COLO829 (cell line): ENCODE results near the gene KCNQ1.

Experiments
- DNase-seq: peaks from one replicate; pipeline ENCODE4 v3.0.0; 2012; ENCODE audit warnings: low spot score

The KCNQ1 gene

DNA sequence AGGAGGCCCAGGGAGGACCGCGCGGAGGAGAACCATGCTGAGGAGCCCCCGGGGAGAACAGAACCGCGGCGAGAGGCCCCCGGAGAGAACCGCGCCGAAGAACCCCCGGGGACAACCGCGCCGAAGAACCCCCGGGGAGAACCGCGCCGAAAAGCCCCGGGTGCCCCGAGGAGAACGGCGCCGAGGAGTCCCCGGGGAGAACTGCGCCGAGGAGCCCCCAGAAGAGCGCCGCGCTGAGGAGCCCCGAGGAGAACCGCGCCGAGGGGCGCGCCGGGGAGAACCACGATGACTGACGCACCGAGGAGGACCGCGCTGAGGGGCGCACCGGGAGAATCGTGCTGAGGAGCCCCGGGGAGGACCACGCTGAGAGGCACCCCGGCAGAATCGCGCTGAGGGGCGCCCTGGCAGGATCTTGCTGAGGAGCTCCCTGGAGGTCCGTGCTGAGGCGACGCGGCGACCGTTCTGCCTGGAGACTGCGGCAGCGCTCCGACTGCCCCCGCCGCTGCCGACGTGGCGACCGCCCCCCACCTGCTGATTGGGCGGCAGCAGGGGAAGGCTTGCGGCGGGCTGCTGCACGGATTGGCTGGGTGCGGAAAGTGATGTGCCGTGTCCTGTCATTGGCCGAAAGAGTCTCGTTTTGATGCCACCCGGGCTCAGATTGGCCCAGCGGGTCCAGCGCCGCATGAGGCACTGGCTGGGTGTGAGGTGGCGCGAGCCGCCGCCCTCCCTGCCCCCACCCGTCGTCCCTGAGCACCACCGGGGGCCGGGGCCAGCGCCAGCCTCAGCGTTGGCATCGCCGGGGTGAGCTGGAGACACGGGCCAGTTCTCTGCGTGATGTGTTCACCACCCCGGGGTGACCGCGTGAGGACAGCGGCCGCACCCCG is 255.0 kb downstream of the KCNQ1 start, which contains the start of gene KCNQ1OT1:
Gene KCNQ1OT1, minus strand, starts transcription at position 464 of the 884 bp plus-strand sequence.
- DNase-seq: peak; percentile 99

DNA sequence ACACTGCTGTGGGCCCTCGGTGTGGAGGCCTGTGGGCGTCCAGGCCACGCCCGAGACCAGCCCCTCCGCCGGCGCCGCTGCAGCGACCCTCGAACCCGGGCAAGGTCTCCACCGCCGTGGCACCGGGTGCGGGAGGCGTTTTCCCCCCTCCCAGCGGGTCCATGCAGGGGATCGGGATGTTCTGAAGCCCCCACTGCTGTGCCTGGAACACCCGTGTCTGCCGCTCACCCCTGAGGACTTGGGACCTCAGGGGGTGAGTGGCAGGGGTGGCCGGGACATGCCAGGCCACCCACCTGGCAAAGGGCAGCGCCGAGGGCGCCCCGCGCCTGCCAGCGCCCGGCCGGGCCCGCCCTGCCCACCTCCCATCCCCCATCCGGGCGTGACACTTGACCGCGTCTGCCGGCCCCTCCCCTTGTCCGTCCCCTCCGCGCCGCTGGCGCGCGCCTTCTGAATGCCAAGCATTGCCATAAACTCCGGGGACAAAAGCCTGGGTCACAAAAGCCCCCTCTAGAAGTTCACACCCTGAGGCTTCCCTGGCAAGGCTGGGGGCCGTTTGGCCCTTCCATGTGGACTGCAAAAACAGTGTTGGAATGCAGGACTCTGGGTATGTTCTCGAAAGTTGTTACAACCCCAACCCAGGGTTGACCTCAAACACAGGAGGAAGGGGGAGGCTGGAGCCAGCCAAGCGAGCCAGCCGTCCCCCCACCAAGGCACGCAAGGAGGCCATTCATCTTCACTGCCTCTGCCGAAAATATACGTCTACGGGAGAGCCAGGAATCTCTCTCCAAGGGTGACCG is 255.8 kb downstream of the KCNQ1 start:
- peak; percentile 57 for DNase-seq

DNA sequence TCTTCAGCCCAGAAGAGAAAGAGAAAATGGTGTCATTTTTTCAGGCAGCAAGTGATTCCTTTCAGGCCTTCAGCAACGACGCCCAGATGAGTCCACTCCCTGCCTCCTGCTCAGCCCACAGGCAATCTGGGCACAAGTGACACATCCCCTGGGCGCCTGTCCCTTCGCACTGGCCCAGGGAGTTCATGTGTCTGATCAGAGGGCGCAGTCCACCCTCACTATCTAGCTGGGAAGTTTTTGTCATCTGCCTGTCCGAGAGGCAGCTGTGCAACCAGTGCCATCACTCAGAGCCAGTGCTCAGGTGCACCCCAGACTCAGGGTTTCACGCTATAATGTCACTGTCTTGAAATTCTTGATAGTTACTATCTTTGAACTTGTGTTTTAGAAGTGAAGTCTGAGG is 256.4 kb downstream of the KCNQ1 start:
- no peak for DNase-seq

DNA sequence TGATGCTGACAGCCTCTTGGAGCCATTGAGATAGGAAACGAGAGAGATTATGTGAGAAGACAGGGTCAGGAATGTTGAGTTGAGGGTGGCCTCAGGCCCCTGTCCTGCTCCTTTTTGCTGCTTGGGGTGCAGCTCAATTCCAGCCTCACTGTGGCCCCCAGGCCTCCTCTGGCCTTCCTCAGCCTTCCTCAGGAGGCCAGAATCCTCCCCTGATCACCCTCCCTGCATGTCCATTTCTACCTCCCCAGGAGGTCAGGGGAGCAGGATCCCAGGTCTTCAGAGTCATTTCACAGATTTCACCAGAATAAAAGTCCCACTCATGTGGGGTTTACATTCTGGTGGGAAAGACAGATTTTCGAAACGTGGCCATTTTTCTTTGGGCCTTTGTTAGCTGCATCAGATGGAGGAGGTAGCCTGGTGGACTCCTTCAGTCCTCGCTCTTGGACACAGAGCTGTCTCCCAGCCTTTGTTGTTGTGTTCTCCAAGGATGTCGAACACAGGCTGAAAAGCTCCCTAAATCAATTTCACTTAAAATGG is 257.2 kb downstream of the KCNQ1 start:
- no peak for DNase-seq

DNA sequence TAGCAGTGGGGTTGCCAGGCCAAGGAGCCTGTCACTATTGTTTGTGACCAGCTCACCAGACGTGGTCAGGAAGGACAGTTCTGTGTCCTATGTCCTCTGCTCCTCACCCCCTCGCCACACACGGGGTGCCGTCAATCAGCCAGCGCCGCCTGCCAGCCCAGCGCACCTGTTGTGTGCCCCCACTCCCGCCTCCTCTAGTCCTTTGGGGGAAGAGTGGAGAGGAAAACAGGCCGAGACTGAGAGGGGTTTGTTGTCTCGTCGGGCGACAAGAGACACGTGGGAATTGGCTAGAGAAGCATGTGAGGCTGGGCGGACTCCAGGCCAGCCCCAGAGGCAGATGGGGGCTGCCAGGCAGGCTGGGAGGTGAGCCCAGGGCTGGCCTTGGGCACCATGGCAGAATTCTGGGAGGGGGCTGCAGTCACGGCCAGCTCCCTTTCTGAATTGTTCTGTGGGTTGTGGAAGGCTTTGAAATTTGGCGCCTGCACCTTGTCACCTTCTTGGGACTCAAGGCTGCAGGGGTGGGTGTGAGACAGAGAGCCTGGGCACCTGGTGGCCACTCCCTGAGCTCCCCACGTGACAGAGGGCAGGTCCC is 258.1 kb downstream of the KCNQ1 start:
- no peak for DNase-seq

DNA sequence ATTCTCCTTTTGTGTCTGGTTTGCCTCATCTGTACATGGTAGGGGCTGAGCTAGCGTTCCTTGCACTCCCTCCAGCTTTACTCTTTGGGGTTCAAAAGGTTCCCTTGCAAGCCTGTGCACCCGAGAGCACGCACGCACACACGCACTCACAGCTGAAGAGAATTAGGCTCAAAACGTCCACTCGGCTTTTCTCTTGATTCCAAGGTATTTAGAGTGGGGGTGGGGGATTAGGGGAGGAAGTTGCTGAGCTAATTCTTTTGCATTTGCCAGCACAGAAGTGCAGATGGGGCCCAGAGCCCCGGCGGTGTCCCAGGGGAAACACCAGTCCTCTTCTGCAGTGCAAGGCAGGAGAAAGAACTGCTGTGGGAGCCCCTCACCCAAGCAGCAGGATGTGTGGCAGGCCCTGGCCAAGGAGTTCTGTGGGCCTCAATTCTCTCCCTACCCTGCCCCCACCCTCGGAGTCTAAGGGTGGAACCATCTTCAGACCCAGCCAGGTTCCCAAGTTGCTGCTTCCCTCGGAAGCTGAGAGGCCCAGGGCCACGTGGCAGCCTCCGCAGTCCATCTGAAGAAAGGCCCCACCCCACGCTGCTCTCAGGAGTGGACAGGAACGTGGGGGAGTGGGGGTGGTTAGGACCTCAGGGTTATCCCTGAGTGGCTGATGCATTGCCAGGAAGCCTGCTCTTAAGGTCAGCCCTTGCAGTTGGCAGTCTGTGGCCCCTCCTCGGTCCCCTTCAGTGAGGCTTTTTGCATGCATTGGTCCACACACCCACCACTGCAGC is 258.7 kb downstream of the KCNQ1 start:
- no peak for DNase-seq

DNA sequence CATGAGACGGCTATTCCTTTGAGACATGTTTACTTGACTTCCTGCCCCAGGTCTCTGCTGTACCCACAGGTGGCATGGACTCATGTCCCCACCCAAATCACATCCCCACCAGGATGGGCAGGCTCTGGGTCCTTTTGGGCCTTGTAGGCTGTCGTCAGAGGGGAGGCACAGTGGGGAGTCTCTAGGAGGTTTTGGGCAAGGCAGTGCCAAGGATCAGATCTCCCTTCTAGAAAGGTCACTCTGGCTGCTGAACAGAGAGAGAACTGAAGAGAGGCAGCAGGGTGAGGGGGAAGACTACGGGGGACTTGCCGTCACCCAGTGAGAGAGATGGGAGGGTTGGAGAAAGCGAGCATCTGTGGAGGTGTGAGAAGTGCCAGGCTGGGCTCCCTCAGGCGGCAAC is 259.5 kb downstream of the KCNQ1 start:
- no peak for DNase-seq

DNA sequence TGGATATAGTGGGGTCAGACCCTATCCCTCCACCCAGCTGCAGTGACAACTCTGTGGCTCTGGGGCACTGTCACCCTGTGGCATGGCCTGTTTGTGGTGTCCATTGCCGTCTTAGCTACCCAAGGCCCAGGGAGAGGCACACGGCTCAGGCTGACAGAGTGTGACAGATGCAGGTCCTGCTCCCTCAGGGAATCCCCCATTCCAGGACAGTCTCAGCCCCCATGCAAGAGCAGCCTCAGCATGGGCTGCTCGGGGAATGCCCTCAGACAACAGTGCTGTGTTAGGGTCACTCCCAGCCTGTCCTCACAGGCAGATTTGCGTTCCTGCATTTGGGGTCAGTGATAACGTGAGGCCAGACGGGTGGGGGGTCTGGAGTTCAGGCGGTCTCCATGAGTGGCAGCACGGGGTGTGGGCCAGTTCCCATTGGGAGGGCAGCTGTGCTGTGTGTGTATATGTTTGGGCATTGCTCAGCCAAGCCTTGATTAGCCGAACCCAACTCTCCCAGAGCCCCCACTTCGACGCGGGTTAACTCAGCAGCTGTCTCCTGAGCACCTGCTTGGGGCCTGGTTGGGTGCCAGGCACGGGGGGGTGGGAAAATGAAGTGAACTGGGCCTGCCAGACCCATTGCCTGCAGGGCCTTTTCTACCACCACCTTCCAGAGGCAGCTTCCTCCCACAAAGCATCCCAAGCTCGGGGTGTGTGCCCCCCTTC is 260.2 kb downstream of the KCNQ1 start:
- DNase-seq: no peak

DNA sequence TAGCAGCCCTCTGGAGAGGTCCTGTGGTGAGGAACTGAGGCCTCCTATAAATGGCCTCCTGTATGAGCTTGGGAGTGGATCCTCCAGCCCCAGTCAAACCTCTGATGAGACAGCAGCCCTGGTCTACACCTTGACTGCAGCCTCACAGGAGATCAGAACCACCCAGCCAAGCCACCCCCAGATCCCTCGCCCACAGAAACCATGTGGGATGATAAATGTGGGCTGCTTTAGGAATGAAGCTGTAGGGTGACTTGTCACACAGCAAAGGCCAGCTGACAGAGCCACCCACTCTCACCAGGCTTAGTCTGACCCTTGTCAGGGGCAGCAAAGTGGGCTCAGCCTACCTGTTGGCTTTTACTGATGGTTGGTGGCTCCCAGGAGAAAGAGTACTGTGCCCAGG is 261.5 kb downstream of the KCNQ1 start:
- DNase-seq: no peak

DNA sequence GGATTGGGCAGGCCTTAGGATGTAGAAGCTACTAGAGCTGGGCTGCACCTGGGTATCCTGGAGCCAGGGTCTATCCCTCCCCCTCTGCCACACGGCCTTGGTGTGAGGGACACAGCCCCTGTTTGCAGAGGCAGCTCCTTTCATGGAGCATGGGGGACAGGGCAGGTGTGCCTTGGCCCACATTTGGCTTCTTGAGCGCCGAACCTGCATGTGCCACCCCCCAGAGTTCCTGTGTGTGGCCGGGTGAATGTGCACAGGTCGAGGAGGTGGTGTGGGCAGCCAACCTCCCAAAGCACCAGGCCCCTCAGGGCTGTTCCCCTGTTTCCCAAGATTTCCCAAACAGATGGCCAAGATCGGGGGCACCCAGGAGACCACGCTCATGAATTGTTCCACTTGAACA is 262.9 kb downstream of the KCNQ1 start:
- DNase-seq: no peak

DNA sequence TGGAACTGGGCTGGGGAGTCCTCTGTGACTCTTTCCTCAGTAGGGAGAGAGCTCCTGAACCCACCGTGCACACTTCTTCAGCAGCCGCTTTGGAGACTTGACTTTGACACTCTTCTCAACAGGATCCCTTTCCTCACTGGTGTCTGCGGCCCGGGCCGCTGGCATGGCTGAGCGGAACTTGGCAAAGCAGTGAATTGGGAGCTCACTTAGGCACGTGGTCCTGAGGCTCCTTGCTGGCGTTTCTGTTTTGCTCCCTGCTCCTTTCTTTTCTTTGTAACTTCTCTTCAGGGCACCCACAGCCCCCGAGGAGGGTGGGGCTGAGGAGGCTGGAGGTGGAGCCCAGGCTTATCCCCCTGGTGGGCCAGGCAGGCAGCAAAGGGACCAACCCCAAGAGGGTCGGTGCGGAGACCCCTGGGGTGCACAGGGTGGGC is 263.4 kb downstream of the KCNQ1 start:
- DNase-seq: no peak

DNA sequence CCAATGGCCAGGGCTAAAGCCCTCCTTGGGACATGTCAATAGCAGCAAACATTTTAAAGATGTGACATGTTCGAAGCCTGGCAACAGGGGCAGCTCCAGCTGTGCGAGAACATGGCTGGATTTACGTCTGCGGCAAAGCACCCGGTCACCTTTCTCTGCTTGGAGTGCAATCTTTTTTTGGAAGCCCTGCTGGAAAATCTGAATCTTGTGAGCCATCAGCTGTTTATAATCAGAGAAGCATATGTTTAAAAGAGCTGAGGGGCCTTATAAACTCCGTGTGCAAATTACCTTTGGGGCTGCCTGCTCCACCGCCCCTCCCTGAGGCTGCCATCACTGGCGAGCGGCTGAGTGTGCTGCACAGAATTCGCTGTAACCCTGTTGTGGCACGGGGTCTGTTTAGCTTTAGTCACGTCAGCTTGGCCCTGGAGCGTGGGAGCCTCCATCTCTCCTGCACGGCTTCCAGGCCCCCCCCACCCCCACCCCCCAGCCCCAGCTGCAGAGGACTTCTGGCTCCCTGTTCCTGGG is 264.0 kb downstream of the KCNQ1 start:
- DNase-seq: no peak

DNA sequence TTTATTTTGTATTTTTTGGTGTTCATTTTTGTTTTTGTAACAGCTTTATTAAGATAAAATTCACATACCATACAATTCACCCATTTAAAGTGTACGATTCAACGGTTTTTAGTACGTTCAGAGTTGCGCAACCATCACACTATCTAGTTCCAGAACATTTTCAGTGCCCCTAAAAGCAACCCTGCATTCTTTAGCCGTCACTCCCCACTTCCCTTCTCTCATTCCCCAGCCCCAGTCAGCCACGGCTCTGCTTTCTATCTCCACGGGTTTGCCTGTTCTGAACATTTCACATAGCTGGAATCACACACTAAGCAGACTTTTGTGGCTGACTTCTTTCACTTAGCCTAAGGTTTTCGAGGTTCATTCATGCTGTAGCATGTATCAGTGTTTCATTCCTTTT is 264.6 kb downstream of the KCNQ1 start:
- DNase-seq: no peak

DNA sequence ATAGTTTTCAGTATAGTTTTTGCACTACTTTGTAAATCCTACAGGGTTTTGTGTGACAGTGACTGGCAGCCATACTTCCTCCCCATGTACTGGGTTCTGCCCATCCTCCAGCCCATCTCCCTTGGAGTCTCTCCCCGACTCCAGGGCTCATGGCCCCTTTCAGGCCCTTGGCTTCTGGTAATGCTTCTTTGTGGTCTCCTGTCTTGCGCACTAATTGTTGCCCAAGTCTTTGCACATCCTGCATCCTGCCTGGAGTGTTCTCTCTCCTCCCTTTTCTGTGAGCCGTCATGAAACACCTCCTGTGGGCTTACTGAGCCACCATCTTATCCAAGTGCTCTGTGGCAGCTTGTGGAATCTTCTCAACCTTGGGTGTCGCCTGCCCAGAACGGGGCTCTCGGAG is 266.4 kb downstream of the KCNQ1 start:
- no peak for DNase-seq

DNA sequence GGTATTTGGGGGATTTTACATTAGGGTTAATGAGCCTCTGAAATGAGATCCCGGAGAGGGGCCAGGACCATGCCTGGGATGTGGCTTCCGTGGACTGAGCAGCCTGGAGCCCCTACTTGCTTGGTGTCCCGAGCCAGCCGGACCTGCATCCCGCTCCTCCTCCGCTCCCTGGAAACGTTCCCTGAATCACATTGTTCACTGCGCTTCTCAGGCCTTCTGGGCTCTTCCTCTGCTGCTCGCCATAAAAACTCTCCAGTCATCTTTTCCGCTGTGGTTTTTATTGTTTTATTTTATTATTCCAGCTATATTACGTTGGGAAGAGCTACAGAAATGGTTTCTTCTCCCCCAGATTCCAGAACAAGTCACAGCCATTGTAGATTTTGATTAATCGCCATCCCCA is 268.3 kb downstream of the KCNQ1 start:
- no peak for DNase-seq

DNA sequence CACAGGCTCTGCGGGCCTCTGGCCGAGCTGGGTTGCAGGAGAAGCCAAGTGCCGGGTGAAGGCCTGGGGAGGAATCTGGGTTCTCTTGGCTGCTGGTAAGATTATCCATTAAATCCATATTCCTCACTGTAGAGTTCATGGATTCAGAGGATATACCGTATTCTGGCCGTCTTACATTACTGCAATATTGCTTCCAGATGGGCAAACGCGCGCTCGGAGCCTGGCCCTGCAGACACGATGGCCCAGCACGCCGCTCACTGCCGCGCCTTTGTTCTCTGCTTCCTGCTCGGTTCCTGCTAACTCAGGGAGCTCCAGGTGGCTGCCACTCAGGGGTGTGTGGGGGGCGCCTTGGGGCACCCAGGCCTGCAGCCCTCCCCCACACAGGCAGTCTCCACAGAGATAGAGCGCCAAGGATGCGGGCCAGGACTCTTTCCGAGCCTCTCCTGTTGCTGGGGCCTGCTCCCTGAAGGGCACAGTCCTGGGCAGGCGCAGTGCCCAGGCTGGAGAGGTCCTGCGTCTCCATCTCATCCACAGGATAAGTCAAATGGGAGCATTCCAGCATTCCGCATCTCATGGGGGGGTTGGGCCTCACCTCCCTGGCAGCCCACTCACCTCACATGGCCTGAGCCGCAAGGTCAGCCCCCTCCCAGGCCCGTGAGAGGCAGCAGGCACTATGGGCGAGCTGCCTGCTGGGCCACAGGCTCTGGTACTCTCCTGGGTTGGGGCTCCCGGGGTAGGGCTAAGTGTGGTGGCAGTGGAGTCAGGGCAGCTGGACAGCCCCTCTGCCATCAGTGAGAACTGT is 269.1 kb downstream of the KCNQ1 start:
- DNase-seq: no peak

DNA sequence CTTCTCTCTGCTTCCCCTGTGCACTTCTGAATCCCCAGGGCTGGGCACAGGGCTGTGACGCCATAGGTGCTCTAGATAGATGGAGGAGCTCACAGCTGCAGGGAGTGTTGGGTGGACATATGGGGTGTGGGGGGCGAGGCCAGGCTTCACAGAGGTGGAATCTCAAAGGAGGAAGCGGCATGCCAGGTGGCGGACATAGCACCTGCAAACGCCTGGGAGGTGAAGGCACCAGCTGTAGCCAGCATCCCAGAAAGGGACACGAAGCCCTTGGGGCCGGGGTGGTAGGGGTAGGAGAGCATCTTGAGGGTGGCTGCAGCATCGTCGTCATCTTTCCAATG is 269.6 kb downstream of the KCNQ1 start:
- no peak for DNase-seq

DNA sequence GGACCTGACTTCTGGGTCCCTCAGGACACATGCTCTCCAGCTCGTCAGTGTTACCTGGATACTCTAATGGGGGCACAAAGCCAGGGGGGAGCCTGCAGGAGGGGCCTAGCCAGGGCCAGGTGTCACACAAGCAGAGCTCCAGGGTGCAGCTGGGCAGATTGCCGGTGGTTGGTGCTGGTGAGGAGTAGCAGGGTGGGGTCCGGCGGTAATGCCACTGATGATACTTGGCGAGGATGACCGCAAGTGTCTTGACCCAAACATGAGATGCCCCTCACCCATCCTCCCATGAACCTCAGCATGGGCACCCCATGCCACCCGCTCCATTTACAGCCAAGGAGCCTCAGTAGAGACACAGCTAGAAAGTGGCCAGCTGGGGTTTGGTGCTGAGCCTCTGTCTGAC is 270.1 kb downstream of the KCNQ1 start:
- DNase-seq: no peak

DNA sequence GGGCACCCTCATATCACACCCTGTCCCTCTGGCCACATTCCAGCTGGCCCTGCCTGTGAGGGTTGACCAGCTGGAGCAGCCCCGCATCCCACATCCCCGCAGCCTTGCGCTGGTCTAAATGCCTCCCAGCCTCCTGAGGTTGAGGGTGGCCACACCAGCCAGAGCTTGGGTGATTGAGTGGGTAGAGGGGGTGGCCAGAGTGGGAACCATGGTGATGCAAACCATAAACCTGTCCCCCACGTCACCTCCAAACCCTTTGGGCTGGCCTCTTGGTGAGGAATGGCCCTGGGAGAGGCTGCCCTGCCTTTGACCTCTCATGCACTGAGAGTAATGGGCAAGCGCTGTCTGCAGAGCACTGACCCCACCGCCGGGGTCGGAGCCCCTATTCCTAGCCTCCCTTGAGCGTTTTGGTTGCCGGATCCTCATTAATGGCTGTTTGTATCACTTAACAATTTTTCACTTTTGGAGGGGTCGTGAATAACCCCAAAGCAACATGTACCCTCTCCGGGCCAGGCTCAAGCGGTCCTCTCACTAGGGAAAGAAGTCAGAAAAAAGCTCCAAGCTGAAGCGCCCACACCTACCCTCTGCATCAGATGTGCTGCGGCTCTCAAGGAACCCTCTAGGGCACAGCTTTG is 271.0 kb downstream of the KCNQ1 start:
- no peak for DNase-seq
